Cardiac fibroblast (primary cell): Measurements from ENCODE around the gene ZFP36.
A peak's percentile ranks its signal among the peaks of the same experiment; 100 is the strongest.

Source experiments
- DNase-seq, 2 donors: peaks; one replicate each; pipeline versions ENCODE4 v3.0.0 to v3.0.0-alpha.2; 2010; ENCODE audit warnings: low read depth in 2 of 2
- H3K4me3 ChIP-seq, 2 donors: replicated peaks in 1 of 2; 1 replicate in 1 of 2; 2 replicates in 1 of 2; pipeline ENCODE4 v1.5.1; 2011; ENCODE audit warnings: low read depth in 2 of 2, low read length in 2 of 2, mild to moderate bottlenecking in 2 of 2, moderate library complexity in 1 of 2
- CTCF ChIP-seq: IDR thresholded peaks from one replicate; pipeline ENCODE4 v1.5.1; 2011; ENCODE audit warnings: low read depth, mild to moderate bottlenecking, low read length, inconsistent platforms

ZFP36 gene

GRCh38 chr19:39411081-39411831, 4.6 kb downstream of the ZFP36 start:
- TF ChIP-seq CTCF = no peak
- H3K4me3 ChIP-seq = no peak overlapping the region
- DNase-seq = peak in 1 of 2 donors; percentile 89

- DNase-seq = peak; percentile 96
- peak overlapping the region; percentile 8 to 30 for H3K4me3 ChIP-seq
- peak; percentile 93 for TF ChIP-seq CTCF
Observed at GRCh38 chr19:39411832-39412099, 5.1 kb downstream of the ZFP36 start.

GRCh38 chr19:39412100-39412866, 5.6 kb downstream of the ZFP36 start, which contains the start of gene PLEKHG2:
TSS of gene PLEKHG2 (plus strand) at chr19:39412669. CDS start at chr19:39414087, 1,418 bp downstream.
- peak; percentile 100 for DNase-seq
- peak within 1 kb of the TSS; percentile 84 to 87 for H3K4me3 ChIP-seq
- TF ChIP-seq CTCF = peak; percentile 78

- H3K4me3 ChIP-seq = peak overlapping the region; percentile 84 to 87
- no peak for TF ChIP-seq CTCF
- peak in 1 of 2 donors; percentile 24 for DNase-seq
Observed at GRCh38 chr19:39412867-39413271, 6.2 kb downstream of the ZFP36 start.

GRCh38 chr19:39413272-39413910, 6.7 kb downstream of the ZFP36 start:
- peak; percentile 57 to 83 for DNase-seq
- TF ChIP-seq CTCF = no peak
- H3K4me3 ChIP-seq = peak overlapping the region; percentile 84 to 87

GRCh38 chr19:39413911-39414608, 7.4 kb downstream of the ZFP36 start:
- TF ChIP-seq CTCF = peak; percentile 34
- DNase-seq = peak in 1 of 2 donors; percentile 43
- peak overlapping the region; percentile 84 to 87 for H3K4me3 ChIP-seq
